ENCODE results near the gene ABCD2.
A peak's percentile ranks its signal among the peaks of the same experiment; 100 is the strongest.
"Not testable (repeated sequence)": the region's sequence is repeated elsewhere in the genome, so short reads cannot be mapped to it uniquely, and the experiment has no call there.

The ABCD2 gene

GRCh38 chr12:39619660-39620433 is at the start of gene ABCD2:
TSS of gene ABCD2 (minus strand) at chr12:39619803. CDS start at chr12:39619615, 188 bp downstream.
- ATAC-seq, result peak; percentile 83

- no peak for ATAC-seq
Observed at GRCh38 chr12:39660101-39660500, 40.5 kb upstream of the ABCD2 start.

- no peak for ATAC-seq
Observed at GRCh38 chr12:39647383-39647782, 27.8 kb upstream of the ABCD2 start.

GRCh38 chr12:39646963-39647362 is 27.4 kb upstream of the ABCD2 start:
- no peak for ATAC-seq

- ATAC-seq, result no peak
Observed at GRCh38 chr12:39643052-39643451, 23.4 kb upstream of the ABCD2 start.

GRCh38 chr12:39638840-39639239 is 19.2 kb upstream of the ABCD2 start:
- ATAC-seq, result no peak

GRCh38 chr12:39638178-39638577 is 18.6 kb upstream of the ABCD2 start:
- no peak for ATAC-seq

- ATAC-seq, result no peak
Observed at GRCh38 chr12:39632670-39633069, 13.1 kb upstream of the ABCD2 start.

GRCh38 chr12:39628836-39629235 is 9.2 kb upstream of the ABCD2 start:
- ATAC-seq, result peak; percentile 70 to 74

- peak in 1 of 2 donors; percentile 34 for ATAC-seq
Observed at GRCh38 chr12:39627914-39628313, 8.3 kb upstream of the ABCD2 start.

- no peak for ATAC-seq
Observed at GRCh38 chr12:39626033-39626814, 6.6 kb upstream of the ABCD2 start.

GRCh38 chr12:39623919-39624318 is 4.3 kb upstream of the ABCD2 start:
- no peak for ATAC-seq

- ATAC-seq, result not testable (repeated sequence)
Observed at GRCh38 chr12:39623160-39623559, 3.6 kb upstream of the ABCD2 start.

- no peak for ATAC-seq
Observed at GRCh38 chr12:39622306-39622705, 2.7 kb upstream of the ABCD2 start.

- ATAC-seq, result no peak
Observed at GRCh38 chr12:39621670-39622069, 2.1 kb upstream of the ABCD2 start.

GRCh38 chr12:39620659-39621658 is 1.4 kb upstream of the ABCD2 start:
- peak; percentile 54 to 62 for ATAC-seq

- no peak for ATAC-seq
Observed at GRCh38 chr12:39619316-39619659, 315 bp downstream of the ABCD2 start.

GRCh38 chr12:39618701-39619100 is 902 bp downstream of the ABCD2 start:
- no peak for ATAC-seq

GRCh38 chr12:39617887-39618286 is 1.7 kb downstream of the ABCD2 start:
- no peak for ATAC-seq

GRCh38 chr12:39616666-39617065 is 2.9 kb downstream of the ABCD2 start:
- no peak for ATAC-seq

- ATAC-seq, result no peak
Observed at GRCh38 chr12:39616251-39616650, 3.4 kb downstream of the ABCD2 start.

GRCh38 chr12:39613525-39613924 is 6.1 kb downstream of the ABCD2 start:
- no peak for ATAC-seq

- ATAC-seq, result peak; percentile 52 to 74
Observed at GRCh38 chr12:39612250-39612649, 7.4 kb downstream of the ABCD2 start.

Measured in activated CD4-positive, CD25-positive, alpha-beta regulatory T cell treated with anti-CD3 and anti-CD28 coated beads, Interleukin-2, amount 50 U/mL, for 24 hours (primary cell).